Central memory CD8-positive, alpha-beta T cell (primary cell): ENCODE results near the gene THSD4.

Experiments used
- ATAC-seq: fragments of 150-1000 bp; cut with Tn5 transposase; replicated peaks from 2 replicates; pipeline ENCODE4 v1.10.0; 2022; ENCODE audit warnings: mild to moderate bottlenecking, moderate FRiP score, moderate number of reproducible peaks; ENCODE audit not compliant: poor library complexity, severe bottlenecking; ENCODE audit errors: extremely low read depth
- DNase-seq, 2 donors: peaks; one replicate each; pipeline ENCODE4 v3.0.0; 2021; ENCODE audit warnings: low spot score in 2 of 2
- H3K27ac Mint-ChIP-seq: one replicate; pipeline ENCODE4 v1.8.0; 2022; ENCODE audit warnings: low read depth, mild to moderate bottlenecking, moderate library complexity, mixed read lengths
- H3K27me3 Mint-ChIP-seq: one replicate; pipeline ENCODE4 v1.8.0; 2022; ENCODE audit warnings: mixed read lengths
- H3K36me3 Mint-ChIP-seq: one replicate; pipeline ENCODE4 v1.8.0; 2022; ENCODE audit warnings: mild to moderate bottlenecking, moderate library complexity, mixed read lengths; ENCODE audit not compliant: insufficient read depth
- H3K4me1 Mint-ChIP-seq: one replicate; pipeline ENCODE4 v1.8.0; 2022; ENCODE audit warnings: mixed read lengths
- H3K4me3 Mint-ChIP-seq: one replicate; pipeline ENCODE4 v1.8.0; 2022; ENCODE audit warnings: mild to moderate bottlenecking, moderate library complexity, mixed read lengths
- H3K9me3 Mint-ChIP-seq: one replicate; pipeline ENCODE4 v1.8.0; 2022; ENCODE audit warnings: mixed read lengths

The THSD4 gene

GRCh38 chr15:71237456-71238188, 122.4 kb downstream of the THSD4 start:
- Mint-ChIP-seq H3K27me3 (peaks cover 53% of the 10 kb centered on the region), H3K9me3 (no peaks in the 10 kb centered on the region), H3K4me1 (no peaks in the 10 kb centered on the region), H3K27ac (no peak overlapping the region), H3K36me3 (no peaks in the 10 kb centered on the region), H3K4me3 (no peak overlapping the region)
- no peak for DNase-seq
- no peak for ATAC-seq

GRCh38 chr15:71238926-71239325, 123.7 kb downstream of the THSD4 start:
- Mint-ChIP-seq H3K9me3 (no peaks in the 10 kb centered on the region), H3K36me3 (no peaks in the 10 kb centered on the region), H3K27me3 (peaks cover 44% of the 10 kb centered on the region), H3K4me3 (no peak overlapping the region), H3K4me1 (no peaks in the 10 kb centered on the region), H3K27ac (no peak overlapping the region)
- ATAC-seq, result no peak
- no peak for DNase-seq

DNA sequence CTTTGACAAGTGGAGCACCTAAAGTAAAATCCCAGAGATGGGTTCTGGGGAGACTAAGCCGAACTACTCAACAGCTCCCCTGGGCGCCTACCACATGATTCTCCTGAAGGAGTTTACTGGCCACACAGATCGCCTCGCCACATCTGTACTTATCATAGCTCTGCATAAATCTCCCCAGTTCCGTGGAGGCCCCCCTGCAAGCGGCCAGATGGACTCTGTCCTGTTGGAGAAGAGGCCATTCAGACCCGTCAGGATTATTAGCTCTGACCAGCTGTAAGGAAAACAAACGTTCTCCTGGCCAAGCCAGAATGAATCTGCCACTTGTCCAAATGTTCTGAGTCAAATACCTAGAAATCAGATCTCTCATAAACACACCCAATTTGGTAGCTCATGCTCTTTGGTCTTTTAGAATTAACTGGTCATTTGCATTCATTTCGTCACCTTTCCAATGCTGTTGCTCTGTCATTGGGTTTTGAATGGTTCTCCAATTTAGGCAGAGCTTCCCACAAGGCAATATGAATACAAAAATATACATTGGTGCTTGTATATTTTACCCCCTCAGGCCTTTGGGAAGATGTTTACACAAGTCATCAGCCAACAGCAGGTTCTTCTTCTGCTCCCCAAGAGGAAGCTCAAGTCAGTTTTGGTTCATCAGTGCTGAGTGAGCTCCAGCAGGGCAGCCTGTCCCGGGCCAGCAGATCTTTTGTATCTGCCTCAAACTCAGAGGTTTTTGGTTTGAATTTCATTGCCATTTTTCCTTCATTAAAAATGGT, 124.5 kb downstream of the THSD4 start:
- peaks cover 35% of the 10 kb centered on the region for H3K27me3 Mint-ChIP-seq
- no peaks in the 10 kb centered on the region for H3K36me3 Mint-ChIP-seq
- H3K4me3 Mint-ChIP-seq, result no peak overlapping the region
- DNase-seq (no peak), ATAC-seq (no peak)
- no peaks in the 10 kb centered on the region for H3K9me3 Mint-ChIP-seq
- H3K27ac Mint-ChIP-seq, result no peak overlapping the region
- H3K4me1 Mint-ChIP-seq, result no peaks in the 10 kb centered on the region

DNA sequence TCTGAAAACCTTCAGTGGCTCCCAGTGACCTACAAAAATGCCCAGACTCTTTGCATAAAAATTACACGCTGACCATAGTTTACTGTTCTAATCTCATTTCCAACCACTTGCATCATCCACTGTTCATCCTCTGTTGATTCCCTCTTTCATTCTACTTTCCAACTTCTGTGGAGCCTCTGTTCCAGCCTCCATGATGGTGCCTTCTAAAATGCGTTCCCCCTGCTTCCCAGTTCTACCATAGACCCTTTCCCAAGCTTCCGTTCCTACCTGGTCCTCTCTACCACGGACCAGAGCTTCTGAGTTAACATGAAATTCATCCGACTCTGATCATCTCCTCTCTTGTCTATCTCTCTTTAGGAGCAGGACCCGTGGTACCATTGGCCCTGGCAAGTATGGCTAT, 127.0 kb downstream of the THSD4 start:
- H3K36me3 Mint-ChIP-seq, result no peaks in the 10 kb centered on the region
- H3K27ac Mint-ChIP-seq, result no peak overlapping the region

DNA sequence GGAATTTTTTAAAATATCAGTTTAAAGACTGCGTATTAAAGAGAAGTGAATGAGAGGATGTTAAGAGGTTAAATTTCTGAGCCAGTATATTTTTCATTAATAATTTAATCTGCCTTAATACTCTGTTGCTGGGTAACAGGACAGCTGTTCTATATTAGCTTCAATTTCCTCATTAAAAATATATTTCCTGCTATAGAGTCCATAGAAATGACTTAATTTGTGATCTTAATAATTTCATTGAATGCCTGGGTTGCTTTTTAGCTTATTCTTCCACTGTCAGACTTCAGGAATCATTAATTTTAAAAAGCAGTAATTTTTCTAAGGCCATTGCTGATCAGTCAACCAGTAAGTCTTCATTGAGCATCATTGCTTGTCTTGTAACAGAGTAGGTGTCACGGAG, 129.0 kb downstream of the THSD4 start:
- no peak for ATAC-seq

More for the DNA sequence above, 127.0 kb downstream of the THSD4 start:
- H3K27me3 Mint-ChIP-seq, result peaks cover 32% of the 10 kb centered on the region
- no peaks in the 10 kb centered on the region for H3K9me3 Mint-ChIP-seq
- ATAC-seq, result no peak
- no peak for DNase-seq
- no peaks in the 10 kb centered on the region for H3K4me1 Mint-ChIP-seq
- no peak overlapping the region for H3K4me3 Mint-ChIP-seq

GRCh38 chr15:71245588-71245987, 130.3 kb downstream of the THSD4 start:
- Mint-ChIP-seq H3K9me3 (no peaks in the 10 kb centered on the region), H3K27me3 (peaks cover 28% of the 10 kb centered on the region), H3K4me1 (no peaks in the 10 kb centered on the region), H3K4me3 (no peak overlapping the region), H3K27ac (no peak overlapping the region), H3K36me3 (no peaks in the 10 kb centered on the region)
- ATAC-seq (no peak), DNase-seq (no peak)

More for the DNA sequence above, 129.0 kb downstream of the THSD4 start:
- Mint-ChIP-seq H3K4me3 (no peak overlapping the region), H3K36me3 (no peaks in the 10 kb centered on the region), H3K4me1 (no peaks in the 10 kb centered on the region), H3K27me3 (peaks cover 37% of the 10 kb centered on the region), H3K27ac (no peak overlapping the region), H3K9me3 (no peaks in the 10 kb centered on the region)
- no peak for DNase-seq

- Mint-ChIP-seq H3K36me3 (no peaks in the 10 kb centered on the region), H3K27me3 (peaks cover 28% of the 10 kb centered on the region), H3K9me3 (no peaks in the 10 kb centered on the region), H3K27ac (no peak overlapping the region), H3K4me3 (no peak overlapping the region), H3K4me1 (no peaks in the 10 kb centered on the region)
- DNase-seq (no peak), ATAC-seq (no peak)
These were observed 133.1 kb downstream of the THSD4 start for GRCh38 chr15:71248386-71248785.

DNA sequence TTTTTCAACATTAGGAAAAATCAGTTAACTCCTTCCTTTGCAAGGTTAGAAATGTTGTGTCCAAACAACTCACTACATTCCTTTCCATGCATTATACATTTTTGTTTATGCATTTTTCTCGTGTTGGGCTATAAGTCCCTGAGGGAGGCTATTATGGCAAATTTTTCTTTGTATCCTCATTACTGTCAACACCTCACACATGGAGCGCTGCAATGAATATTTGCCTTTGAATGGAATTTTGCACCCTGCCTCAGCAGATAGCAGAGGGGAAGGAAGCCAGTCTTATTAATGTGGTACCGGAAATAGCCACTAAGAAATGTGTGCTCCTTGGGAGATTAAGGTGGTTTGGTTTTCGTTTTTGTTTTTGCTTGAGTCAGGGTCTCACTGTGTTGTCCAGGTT, 134.7 kb downstream of the THSD4 start:
- Mint-ChIP-seq H3K27me3 (peaks cover 32% of the 10 kb centered on the region), H3K4me3 (no peak overlapping the region), H3K9me3 (no peaks in the 10 kb centered on the region), H3K27ac (no peak overlapping the region), H3K4me1 (no peaks in the 10 kb centered on the region), H3K36me3 (no peaks in the 10 kb centered on the region)
- DNase-seq, result no peak
- no peak for ATAC-seq

GRCh38 chr15:71250936-71251583, 135.8 kb downstream of the THSD4 start:
- ATAC-seq, result no peak
- no peak overlapping the region for H3K4me3 Mint-ChIP-seq

DNA sequence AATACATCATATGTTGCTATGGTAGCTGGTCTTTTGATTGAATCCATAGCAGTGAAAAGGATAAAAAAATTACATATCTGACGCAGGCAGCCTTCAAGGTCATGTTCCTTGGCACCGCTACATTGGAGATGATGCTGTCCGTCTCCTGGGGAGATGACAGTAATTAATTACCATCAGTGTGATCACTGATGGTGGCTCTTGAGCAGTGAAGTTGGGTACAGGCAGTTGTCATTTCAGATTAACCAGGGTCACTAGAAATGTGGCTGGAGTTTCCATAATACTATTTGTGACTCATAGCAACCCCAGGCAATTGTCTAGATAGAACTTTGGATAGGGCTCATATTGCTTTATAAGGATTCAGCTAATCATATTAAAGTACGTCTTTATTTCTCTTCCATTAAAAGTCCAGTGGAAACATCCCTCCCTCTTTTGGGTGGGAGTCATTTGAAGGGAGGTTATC, 136.3 kb downstream of the THSD4 start:
- Mint-ChIP-seq H3K27ac (no peak overlapping the region), H3K4me3 (no peak overlapping the region), H3K9me3 (no peaks in the 10 kb centered on the region), H3K4me1 (no peaks in the 10 kb centered on the region), H3K27me3 (peaks cover 36% of the 10 kb centered on the region), H3K36me3 (no peaks in the 10 kb centered on the region)
- ATAC-seq, result no peak
- DNase-seq, result no peak

More at GRCh38 chr15:71250936-71251583, 135.8 kb downstream of the THSD4 start:
- no peaks in the 10 kb centered on the region for H3K36me3 Mint-ChIP-seq
- H3K27ac Mint-ChIP-seq, result no peak overlapping the region
- peaks cover 38% of the 10 kb centered on the region for H3K27me3 Mint-ChIP-seq
- H3K9me3 Mint-ChIP-seq, result no peaks in the 10 kb centered on the region
- no peak for DNase-seq
- H3K4me1 Mint-ChIP-seq, result no peaks in the 10 kb centered on the region

GRCh38 chr15:71252044-71252739, 136.9 kb downstream of the THSD4 start:
- Mint-ChIP-seq H3K27me3 (peaks cover 36% of the 10 kb centered on the region), H3K4me3 (no peak overlapping the region), H3K36me3 (no peaks in the 10 kb centered on the region), H3K4me1 (no peaks in the 10 kb centered on the region), H3K9me3 (no peaks in the 10 kb centered on the region), H3K27ac (no peak overlapping the region)
- ATAC-seq, result no peak
- no peak for DNase-seq

DNA sequence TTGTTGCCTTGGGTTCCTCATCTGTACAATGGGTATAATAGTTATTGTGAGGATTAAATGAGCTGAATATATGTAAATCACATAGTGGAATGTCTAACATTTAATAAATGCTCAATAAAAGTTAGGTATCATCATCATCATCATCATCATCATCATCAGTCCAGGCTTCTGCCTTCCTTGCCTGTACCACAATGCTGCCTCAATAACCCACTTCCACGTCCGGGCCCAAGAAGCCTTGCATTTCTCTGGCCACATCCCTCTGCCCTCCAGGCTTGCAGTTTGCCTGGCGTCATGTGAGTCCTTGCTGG, 137.4 kb downstream of the THSD4 start:
- no peak for ATAC-seq
- Mint-ChIP-seq H3K4me1 (no peaks in the 10 kb centered on the region), H3K9me3 (no peaks in the 10 kb centered on the region), H3K4me3 (no peak overlapping the region), H3K36me3 (no peaks in the 10 kb centered on the region), H3K27me3 (peaks cover 36% of the 10 kb centered on the region), H3K27ac (no peak overlapping the region)
- no peak for DNase-seq
